Measurements from ENCODE around the gene STK24. TPM values are rescaled to one million over a fixed set of nuclear protein-coding genes. Genes with fewer than 3 reads are reported as not detected.

STK24 gene
- total and polyA plus RNA-seq, 2 of the 4 experiments (the other 2 are of a cell fraction), result 29.2 to 43.4 TPM

- dilution Hi-C loops (cut with HindIII; ENCODE audit: low sequenced_read_pairs, unreplicated experiment) (loop anchor here (25.0 kb wide), 1 partner anchor 200 kb away; no protein-coding TSS in a partner anchor), in situ Hi-C loops (cut with MboI; ENCODE audit: low sequenced_read_pairs) (no loop called here), intact Hi-C loops (cut with micrococcal nuclease) (no loop called here)
- Histone ChIP-seq H3K23ac (ENCODE audit: low read depth, low read length) (no peak overlapping the region), H4K20me1 (ENCODE audit: insufficient read depth, low read length) (peaks cover 30% of the 10 kb centered on the region), H3K9me1 (ENCODE audit: insufficient read depth, low read length) (peaks cover 22% of the 10 kb centered on the region), H4K8ac (ENCODE audit: low read depth in 2 of 2, low read length in 2 of 2) (no peak overlapping the region), H3K27me3 (ENCODE audit: control insufficient read depth, insufficient read depth, low read length) (no peaks in the 10 kb centered on the region), H3K79me1 (ENCODE audit: low read depth in 1 of 2, low read length in 2 of 2) (peaks cover 43 to 82% of the 10 kb centered on the region in 2 experiments), H3K36me3 (ENCODE audit: control insufficient read depth, insufficient read depth, low read length) (peaks cover 53% of the 10 kb centered on the region), H2BK20ac (ENCODE audit: low read depth, low read length) (no peak overlapping the region), H2BK5ac (ENCODE audit: low read depth, low read length, poor library complexity, severe bottlenecking) (no peak overlapping the region), H4K5ac (ENCODE audit: low read depth, low read length) (no peak overlapping the region), H2BK120ac (ENCODE audit: low read depth, low read length) (no peak overlapping the region), H3K14ac (replicated peaks; ENCODE audit: low read depth, low read length) (no peak overlapping the region), H3K9me3 (ENCODE audit: control insufficient read depth, insufficient read depth, low read length) (no peaks in the 10 kb centered on the region), H2BK15ac (ENCODE audit: low read depth, low read length) (no peak overlapping the region), H3K27ac (ENCODE audit: insufficient read depth, low read length) (no peak overlapping the region), H4K91ac (ENCODE audit: insufficient read depth, low read depth, low read length) (no peak overlapping the region), H3K4me3 (ENCODE audit: insufficient read depth, low read depth, low read length) (no peak overlapping the region), H3K9ac (ENCODE audit: low read depth, low read length) (no peak overlapping the region), H2AK5ac (ENCODE audit: low read depth, low read length) (no peak overlapping the region), H3K4me1 (ENCODE audit: control insufficient read depth, insufficient read depth, low read length) (no peaks in the 10 kb centered on the region), H3K4me2 (ENCODE audit: low read depth, low read length) (no peak overlapping the region), H2AFZ (replicated peaks; ENCODE audit: low read length, poor library complexity) (no peak overlapping the region), H3K56ac (ENCODE audit: extremely low read depth, insufficient read depth, low read length) (no peak overlapping the region), H2AK9ac (replicated peaks; ENCODE audit: low read depth, low read length, poor library complexity) (no peak overlapping the region), H3K18ac (ENCODE audit: low read depth, low read length) (no peak overlapping the region), H3K4ac (ENCODE audit: low read depth, low read length) (no peak overlapping the region; the same call in 1 of the 2 replicates)
- WGBS, 2 experiments (ENCODE audit: extremely low coverage in 2 of 2, insufficient read length in 1 of 2), result 87% methylated on average over 13 of the region's 18 CpGs; no CpG with 5 or more reads in 1 of the 2 experiments
- ChIA-PET POLR2A (ENCODE audit: unreplicated experiment) (no interaction called here), CTCF (no interaction called here)
- TF ChIP-seq CTCF (conservative IDR thresholded peaks at IDR 0.05; ENCODE audit: low read depth, low read length) (no peak), MXI1 (IDR thresholded peaks at IDR 0.05; ENCODE audit: borderline replicate concordance, low read depth, low read length) (no peak)
- DNase-seq (no peak), ATAC-seq (ENCODE audit: low read depth) (no peak)
- BruUV-seq (replicated peaks), result no TSS peak
Observed at GRCh38 chr13:98462241-98462882, 114.5 kb downstream of the STK24 start.
